ENCODE measurements around the gene UBASH3B.
A peak's percentile ranks its signal among the peaks of the same experiment; 100 is the strongest.
"Not testable (repeated sequence)": the region's sequence is repeated elsewhere in the genome, so short reads cannot be mapped to it uniquely, and the experiment has no call there.

Gene UBASH3B

GRCh38 chr11:122853971-122854446 lies 198.5 kb downstream of the UBASH3B start:
- DNase-seq = peak in 3 of 5 experiments; percentile 5 to 54 (median 46)

GRCh38 chr11:122861631-122862030 lies 206.1 kb downstream of the UBASH3B start:
- no peak for DNase-seq

- no peak for DNase-seq
These were observed 206.6 kb downstream of the UBASH3B start for GRCh38 chr11:122862091-122862490.

DNA sequence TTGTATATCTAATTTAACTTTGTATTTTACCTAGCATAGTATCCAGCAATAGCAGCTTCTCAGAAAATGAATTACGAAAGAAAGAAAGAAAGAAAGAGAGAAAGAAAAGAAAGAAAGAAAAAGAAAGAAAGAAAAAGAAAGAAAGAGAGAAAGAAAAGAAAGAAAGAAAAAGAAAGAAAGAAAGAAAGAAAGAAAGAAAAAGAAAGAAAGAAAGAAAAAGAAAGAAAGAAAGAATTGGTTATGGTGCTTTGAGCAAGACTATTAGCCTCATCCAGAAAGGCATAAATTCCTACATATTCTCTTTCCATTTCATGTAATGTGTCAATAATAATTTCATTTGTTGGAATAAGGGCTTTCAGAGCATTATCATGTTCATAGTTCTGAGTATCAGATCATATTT lies 207.6 kb downstream of the UBASH3B start:
- not testable (repeated sequence) for DNase-seq

DNA sequence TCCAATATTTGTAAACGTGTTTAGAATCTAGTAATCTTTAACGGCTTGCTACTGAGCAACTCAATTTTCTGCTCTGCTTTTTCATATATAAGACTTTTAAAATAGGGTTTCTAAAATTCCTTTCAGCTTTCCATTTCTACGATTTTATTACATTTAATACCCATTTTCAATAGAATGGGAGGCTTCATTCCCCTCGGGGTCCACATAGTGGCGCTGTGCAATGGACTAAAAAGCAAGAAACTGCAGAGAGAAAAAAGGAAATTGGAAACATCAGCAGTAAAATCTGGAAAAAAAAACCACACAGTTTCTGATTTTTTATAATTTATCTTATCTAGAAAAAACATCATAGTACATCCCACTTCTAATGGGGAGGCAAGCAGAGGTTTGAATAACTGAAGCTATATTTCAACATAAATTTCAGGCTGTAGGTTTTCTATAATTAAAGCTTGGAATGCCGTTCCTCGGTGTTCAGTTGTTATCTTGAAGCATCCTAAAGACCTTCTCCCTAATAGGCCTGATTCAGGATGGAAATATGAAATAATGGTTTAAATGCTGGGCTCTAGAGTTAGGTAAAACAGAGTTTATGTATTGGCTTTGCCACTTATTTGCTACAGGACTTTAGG lies 208.3 kb downstream of the UBASH3B start:
- DNase-seq = peak in 2 of 5 experiments; percentile 16 to 20
